Activated CD8-positive, alpha-beta memory T cell treated with anti-CD3 and anti-CD28 coated beads for 36 hours (primary cell): ENCODE measurements around the gene SESN3. TPM values are rescaled to one million over a fixed set of nuclear protein-coding genes. Genes with fewer than 3 reads are reported as not detected.
"Not testable (repeated sequence)": the region's sequence is repeated elsewhere in the genome, so short reads cannot be mapped to it uniquely, and the experiment has no call there.

Source experiments
- CTCF ChIA-PET: fragments of 350-600 bp; sonication (Branson Sonifier 250); formaldehyde crosslinking; loops from one replicate; lab custom pipeline; 2021; ENCODE audit warnings: antibody characterized with exemption; lab: Charles Lee
- POLR2A ChIA-PET: fragments of 350-600 bp; sonication (Branson Sonifier 250); formaldehyde crosslinking; loops from one replicate; lab custom pipeline; 2021; ENCODE audit warnings: antibody characterized with exemption; lab: Charles Lee
- total RNA-seq, 2 experiments: library from RNA; stranded (reverse); gene quantifications; one replicate each; pipeline ENCODE4 v1.2.3, GENCODE V29; 2021

SESN3 gene
- total RNA-seq, 2 experiments from 2014 or later = 15.3 to 15.5 TPM

GRCh38 chr11:95144313-95145235 is 86.4 kb downstream of the SESN3 start:
- CTCF ChIA-PET = interaction anchor here (0.7 kb wide), 1 partner anchor 74 kb away, joined by 4 read pairs; no protein-coding TSS in a partner anchor
- POLR2A ChIA-PET = no interaction called here

GRCh38 chr11:95143106-95143681 is 87.8 kb downstream of the SESN3 start:
- ChIA-PET CTCF (interaction anchor here (1.9 kb wide), 1 partner anchor 9 kb away, joined by 4 read pairs; no protein-coding TSS in a partner anchor), POLR2A (interaction anchor here (0.5 kb wide), 1 partner anchor 159 kb away, joined by 3 read pairs; no protein-coding TSS in a partner anchor)

GRCh38 chr11:95142431-95142830 is 88.6 kb downstream of the SESN3 start:
- ChIA-PET POLR2A (no interaction called here), CTCF (interaction anchor here (1.5 to 1.9 kb wide), 2 partner anchors 8 to 10 kb away, joined by 4 to 5 read pairs; no protein-coding TSS in a partner anchor)

- POLR2A ChIA-PET = interaction anchor here (1.0 kb wide), 1 partner anchor 57 kb away, joined by 3 read pairs; no protein-coding TSS in a partner anchor
- CTCF ChIA-PET = interaction anchor here (0.6 kb wide), 1 partner anchor 165 kb away, joined by 3 read pairs; no protein-coding TSS in a partner anchor
Observed at GRCh38 chr11:95140397-95141033, 90.5 kb downstream of the SESN3 start.

- ChIA-PET POLR2A (no interaction called here), CTCF (interaction anchor here (1.5 kb wide), 1 partner anchor 69 kb away, joined by 6 read pairs; no protein-coding TSS in a partner anchor)
Observed at GRCh38 chr11:95138448-95138847, 92.6 kb downstream of the SESN3 start.

- CTCF ChIA-PET = interaction anchor here (1.5 kb wide), 1 partner anchor 68 kb away, joined by 6 read pairs; no protein-coding TSS in a partner anchor
- POLR2A ChIA-PET = no interaction called here
Observed at GRCh38 chr11:95137299-95137698, 93.7 kb downstream of the SESN3 start.

GRCh38 chr11:95136747-95137146 is 94.3 kb downstream of the SESN3 start:
- CTCF ChIA-PET, POLR2A ChIA-PET: not testable (repeated sequence)

- CTCF ChIA-PET = interaction anchor here (1.1 kb wide), 1 partner anchor 66 kb away, joined by 3 read pairs; no protein-coding TSS in a partner anchor
- POLR2A ChIA-PET = interaction anchor here (0.6 kb wide), 1 partner anchor 1095 kb away, joined by 3 read pairs; no protein-coding TSS in a partner anchor
Observed at GRCh38 chr11:95135880-95136279, 95.1 kb downstream of the SESN3 start.

- CTCF ChIA-PET = no interaction called here
- POLR2A ChIA-PET = no interaction called here
Observed at GRCh38 chr11:95135155-95135554, 95.8 kb downstream of the SESN3 start.

GRCh38 chr11:95134491-95134890 is 96.5 kb downstream of the SESN3 start:
- ChIA-PET CTCF (no interaction called here), POLR2A (no interaction called here)

GRCh38 chr11:95132956-95133355 is 98.0 kb downstream of the SESN3 start:
- CTCF ChIA-PET = interaction anchor here (1.6 kb wide), 1 partner anchor 19 kb away, joined by 5 read pairs; no protein-coding TSS in a partner anchor
- POLR2A ChIA-PET = interaction anchor here (0.6 kb wide), 1 partner anchor 713 kb away, joined by 8 read pairs; no protein-coding TSS in a partner anchor

- ChIA-PET POLR2A (no interaction called here), CTCF (no interaction called here)
Observed at GRCh38 chr11:95128602-95129001, 102.4 kb downstream of the SESN3 start.

GRCh38 chr11:95123556-95123955 is 107.4 kb downstream of the SESN3 start:
- POLR2A ChIA-PET = no interaction called here
- CTCF ChIA-PET = no interaction called here

- ChIA-PET POLR2A (no interaction called here), CTCF (no interaction called here)
Observed at GRCh38 chr11:95121698-95122097, 109.3 kb downstream of the SESN3 start.

GRCh38 chr11:95119361-95120060 is 111.5 kb downstream of the SESN3 start:
- ChIA-PET CTCF (no interaction called here), POLR2A (no interaction called here)

GRCh38 chr11:95115597-95115996 is 115.4 kb downstream of the SESN3 start:
- CTCF ChIA-PET = no interaction called here
- POLR2A ChIA-PET = no interaction called here
